Measurements from ENCODE around the gene FRS2. TPM values are rescaled to one million over a fixed set of nuclear protein-coding genes. Genes with fewer than 3 reads are reported as not detected.

The FRS2 gene
- total and polyA plus RNA-seq, 2 of the 4 experiments (the other 2 are of a cell fraction): 12.4 to 58.3 TPM

DNA sequence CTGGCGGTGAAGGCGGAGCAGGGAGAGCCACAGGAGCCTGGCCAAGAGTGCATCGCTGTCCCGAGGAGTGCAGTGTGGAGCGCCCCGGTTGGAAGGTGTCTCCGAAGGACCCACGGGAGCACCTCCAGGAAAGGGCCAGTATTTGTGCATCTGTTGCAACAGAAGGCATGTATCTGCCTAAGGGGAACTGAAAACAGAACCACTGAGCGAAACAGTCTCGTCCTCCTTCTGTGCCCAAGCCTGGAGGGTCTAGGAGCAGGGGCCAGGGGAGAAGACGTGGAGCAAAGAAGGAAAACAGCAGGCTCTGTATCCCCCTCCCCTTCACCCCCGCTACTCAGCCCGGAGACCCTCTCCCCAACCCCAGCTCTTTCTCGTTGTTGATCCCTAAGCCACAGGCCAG is 145.8 kb downstream of the FRS2 start:
- Histone ChIP-seq H3K79me1 (ENCODE audit: low read depth in 1 of 2, low read length in 2 of 2) (no peaks in the 10 kb centered on the region), H3K36me3 (ENCODE audit: control insufficient read depth, insufficient read depth, low read length) (no peaks in the 10 kb centered on the region), H3K27ac (ENCODE audit: insufficient read depth, low read length) (no peak overlapping the region), H4K8ac (ENCODE audit: low read depth in 2 of 2, low read length in 2 of 2) (no peak overlapping the region), H3K4me1 (ENCODE audit: control insufficient read depth, insufficient read depth, low read length) (no peaks in the 10 kb centered on the region), H3K14ac (replicated peaks; ENCODE audit: low read depth, low read length) (no peak overlapping the region), H4K91ac (ENCODE audit: insufficient read depth, low read depth, low read length) (no peak overlapping the region), H2BK5ac (ENCODE audit: low read depth, low read length, poor library complexity, severe bottlenecking) (no peak overlapping the region), H3K9me3 (ENCODE audit: control insufficient read depth, insufficient read depth, low read length) (no peaks in the 10 kb centered on the region), H3K56ac (ENCODE audit: extremely low read depth, insufficient read depth, low read length) (no peak overlapping the region), H4K5ac (ENCODE audit: low read depth, low read length) (no peak overlapping the region), H3K18ac (ENCODE audit: low read depth, low read length) (no peak overlapping the region), H2AFZ (replicated peaks; ENCODE audit: low read length, poor library complexity) (no peak overlapping the region), H4K20me1 (ENCODE audit: insufficient read depth, low read length) (no peaks in the 10 kb centered on the region), H3K9ac (ENCODE audit: low read depth, low read length) (no peak overlapping the region), H3K23ac (ENCODE audit: low read depth, low read length) (no peak overlapping the region), H2AK9ac (replicated peaks; ENCODE audit: low read depth, low read length, poor library complexity) (no peak overlapping the region), H2BK15ac (ENCODE audit: low read depth, low read length) (no peak overlapping the region), H2BK20ac (ENCODE audit: low read depth, low read length) (no peak overlapping the region), H2BK120ac (ENCODE audit: low read depth, low read length) (no peak overlapping the region), H3K27me3 (ENCODE audit: control insufficient read depth, insufficient read depth, low read length) (peaks cover 12% of the 10 kb centered on the region), H2AK5ac (ENCODE audit: low read depth, low read length) (no peak overlapping the region), H3K4ac (ENCODE audit: low read depth, low read length) (no peak overlapping the region), H3K4me3 (ENCODE audit: insufficient read depth, low read depth, low read length) (no peak overlapping the region), H3K4me2 (ENCODE audit: low read depth, low read length) (no peak overlapping the region), H3K9me1 (ENCODE audit: insufficient read depth, low read length) (no peaks in the 10 kb centered on the region)
- WGBS, 2 experiments (ENCODE audit: extremely low coverage in 2 of 2, insufficient read length in 1 of 2): 64% methylated on average over 9 of the region's 14 CpGs; no CpG with 5 or more reads in 1 of the 2 experiments
- ATAC-seq (ENCODE audit: low read depth) (no peak), DNase-seq (no peak)
- intact Hi-C loops (cut with micrococcal nuclease): no loop called here
- TF ChIP-seq RCOR1 (IDR thresholded peaks at IDR 0.05; ENCODE audit: insufficient replicate concordance, low read length) (no peak), RFX5 (IDR thresholded peaks at IDR 0.05; ENCODE audit: low read depth, low read length) (no peak), RAD21 (IDR thresholded peaks at IDR 0.05; ENCODE audit: low read length) (no peak), CHD1 (IDR thresholded peaks at IDR 0.05; ENCODE audit: low read depth, low read length) (no peak), SMC3 (IDR thresholded peaks at IDR 0.05; ENCODE audit: low read depth, low read length) (no peak), CEBPB (IDR thresholded peaks at IDR 0.05; ENCODE audit: low read depth, low read length) (no peak), BHLHE40 (IDR thresholded peaks at IDR 0.05; ENCODE audit: low read depth, low read length) (no peak)
- TF ChIP-seq, protein P1, sequence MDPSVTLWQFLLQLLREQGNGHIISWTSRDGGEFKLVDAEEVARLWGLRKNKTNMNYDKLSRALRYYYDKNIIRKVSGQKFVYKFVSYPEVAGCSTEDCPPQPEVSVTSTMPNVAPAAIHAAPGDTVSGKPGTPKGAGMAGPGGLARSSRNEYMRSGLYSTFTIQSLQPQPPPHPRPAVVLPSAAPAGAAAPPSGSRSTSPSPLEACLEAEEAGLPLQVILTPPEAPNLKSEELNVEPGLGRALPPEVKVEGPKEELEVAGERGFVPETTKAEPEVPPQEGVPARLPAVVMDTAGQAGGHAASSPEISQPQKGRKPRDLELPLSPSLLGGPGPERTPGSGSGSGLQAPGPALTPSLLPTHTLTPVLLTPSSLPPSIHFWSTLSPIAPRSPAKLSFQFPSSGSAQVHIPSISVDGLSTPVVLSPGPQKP (IDR thresholded peaks at IDR 0.05; ENCODE audit: borderline replicate concordance, low read depth, low read length): no peak
- TF ChIP-seq, protein P2, sequence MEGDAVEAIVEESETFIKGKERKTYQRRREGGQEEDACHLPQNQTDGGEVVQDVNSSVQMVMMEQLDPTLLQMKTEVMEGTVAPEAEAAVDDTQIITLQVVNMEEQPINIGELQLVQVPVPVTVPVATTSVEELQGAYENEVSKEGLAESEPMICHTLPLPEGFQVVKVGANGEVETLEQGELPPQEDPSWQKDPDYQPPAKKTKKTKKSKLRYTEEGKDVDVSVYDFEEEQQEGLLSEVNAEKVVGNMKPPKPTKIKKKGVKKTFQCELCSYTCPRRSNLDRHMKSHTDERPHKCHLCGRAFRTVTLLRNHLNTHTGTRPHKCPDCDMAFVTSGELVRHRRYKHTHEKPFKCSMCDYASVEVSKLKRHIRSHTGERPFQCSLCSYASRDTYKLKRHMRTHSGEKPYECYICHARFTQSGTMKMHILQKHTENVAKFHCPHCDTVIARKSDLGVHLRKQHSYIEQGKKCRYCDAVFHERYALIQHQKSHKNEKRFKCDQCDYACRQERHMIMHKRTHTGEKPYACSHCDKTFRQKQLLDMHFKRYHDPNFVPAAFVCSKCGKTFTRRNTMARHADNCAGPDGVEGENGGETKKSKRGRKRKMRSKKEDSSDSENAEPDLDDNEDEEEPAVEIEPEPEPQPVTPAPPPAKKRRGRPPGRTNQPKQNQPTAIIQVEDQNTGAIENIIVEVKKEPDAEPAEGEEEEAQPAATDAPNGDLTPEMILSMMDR (conservative IDR thresholded peaks at IDR 0.05; ENCODE audit: low read depth, low read length): no peak
- ChIA-PET CTCF (no interaction called here), POLR2A (ENCODE audit: unreplicated experiment) (no interaction called here)
- BruUV-seq (replicated peaks): no TSS peak
- in situ Hi-C loops (cut with MboI; ENCODE audit: low sequenced_read_pairs): no loop called here
- dilution Hi-C loops (cut with HindIII; ENCODE audit: low sequenced_read_pairs, unreplicated experiment): no loop called here
